ENCODE data around the gene WDR87. TPM values are rescaled to one million over a fixed set of nuclear protein-coding genes. Genes with fewer than 3 reads are reported as not detected.

Gene WDR87
- total RNA-seq, 1 donor from 2014 or later, result not detected

GRCh38 chr19:37864501-37864900 is 41.9 kb downstream of the WDR87 start:
- Mint-ChIP-seq H3K4me3 (ENCODE audit: unreplicated experiment) (no peak overlapping the region), H3K27me3 (ENCODE audit: unreplicated experiment) (no peaks in the 10 kb centered on the region), H3K27ac (ENCODE audit: unreplicated experiment) (no peak overlapping the region), H3K4me1 (ENCODE audit: unreplicated experiment) (no peaks in the 10 kb centered on the region), H3K36me3 (ENCODE audit: low read depth, unreplicated experiment) (peaks cover 15% of the 10 kb centered on the region), H3K9me3 (ENCODE audit: unreplicated experiment) (peaks cover 6% of the 10 kb centered on the region)
- no peak for TF ChIP-seq CTCF (IDR thresholded peaks at IDR 0.05; ENCODE audit: unreplicated experiment)
- DNase-seq (ENCODE audit: low spot score), result no peak

GRCh38 chr19:37855098-37855497 is 51.3 kb downstream of the WDR87 start:
- H3K9me3 Mint-ChIP-seq (ENCODE audit: unreplicated experiment), result no peaks in the 10 kb centered on the region
- no peaks in the 10 kb centered on the region for H3K36me3 Mint-ChIP-seq (ENCODE audit: low read depth, unreplicated experiment)
- no peaks in the 10 kb centered on the region for H3K4me1 Mint-ChIP-seq (ENCODE audit: unreplicated experiment)
- H3K4me3 Mint-ChIP-seq (ENCODE audit: unreplicated experiment), result no peak overlapping the region
- H3K27ac Mint-ChIP-seq (ENCODE audit: unreplicated experiment), result no peak overlapping the region
- peaks cover 4% of the 10 kb centered on the region for H3K27me3 Mint-ChIP-seq (ENCODE audit: unreplicated experiment)
- no peak for TF ChIP-seq CTCF (IDR thresholded peaks at IDR 0.05; ENCODE audit: unreplicated experiment)
- DNase-seq (ENCODE audit: low spot score), result no peak

- no peak for TF ChIP-seq CTCF (IDR thresholded peaks at IDR 0.05; ENCODE audit: unreplicated experiment)
- H3K27me3 Mint-ChIP-seq (ENCODE audit: unreplicated experiment), result no peaks in the 10 kb centered on the region
- no peak for DNase-seq (ENCODE audit: low spot score)
- H3K27ac Mint-ChIP-seq (ENCODE audit: unreplicated experiment), result no peak overlapping the region
- H3K4me1 Mint-ChIP-seq (ENCODE audit: unreplicated experiment), result no peaks in the 10 kb centered on the region
- no peaks in the 10 kb centered on the region for H3K36me3 Mint-ChIP-seq (ENCODE audit: low read depth, unreplicated experiment)
- no peaks in the 10 kb centered on the region for H3K9me3 Mint-ChIP-seq (ENCODE audit: unreplicated experiment)
- H3K4me3 Mint-ChIP-seq (ENCODE audit: unreplicated experiment), result no peak overlapping the region
These were observed 60.5 kb downstream of the WDR87 start for GRCh38 chr19:37845932-37846331.

Other genes with a start within 250 kb of the WDR87 start
- 15.2 TPM for gene ZNF607, start 186.8 kb downstream of the WDR87 start, total RNA-seq (ENCODE audit: unreplicated experiment)
- 11.3 TPM for gene ZNF573, start 127.0 kb downstream of the WDR87 start, total RNA-seq (ENCODE audit: unreplicated experiment)
- gene SIPA1L3, start 614 bp upstream of the WDR87 start, total RNA-seq (ENCODE audit: unreplicated experiment), result 29.6 TPM

All from endothelial cell (in vitro differentiated cells).